Measurements from ENCODE around the gene SPR.

DNA sequence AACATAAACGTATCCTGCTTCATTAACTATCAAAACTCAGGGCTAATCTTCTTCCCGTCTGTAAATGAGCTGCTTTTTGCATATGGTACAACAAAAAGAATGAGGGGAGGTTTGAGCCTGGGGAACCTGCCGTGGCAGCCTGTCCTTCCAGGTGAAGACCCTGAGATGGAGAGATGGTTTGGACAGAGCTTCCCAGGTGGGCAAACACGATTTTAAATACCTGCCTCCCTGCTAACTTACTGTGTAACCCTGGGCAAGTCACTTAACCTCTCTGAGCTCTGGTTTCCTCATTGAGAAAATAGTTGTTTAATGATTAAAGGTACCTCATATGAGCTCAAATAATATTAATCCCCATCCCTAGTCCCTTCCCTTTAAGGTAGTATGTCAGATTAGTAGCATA is 39.2 kb downstream of the SPR start:
- TF ChIP-seq SP1 (IDR thresholded peaks at IDR 0.05) (no peak), L3MBTL2 (conservative IDR thresholded peaks at IDR 0.05) (no peak), NFRKB (IDR thresholded peaks at IDR 0.05) (no peak), SUZ12 (IDR thresholded peaks at IDR 0.05) (no peak), FOXK2 (IDR thresholded peaks at IDR 0.05) (no peak), ARNT (IDR thresholded peaks at IDR 0.05) (no peak), HDGF (IDR thresholded peaks at IDR 0.05; ENCODE audit: borderline replicate concordance) (no peak), ELF4 (IDR thresholded peaks at IDR 0.05) (no peak), FOXM1 (IDR thresholded peaks at IDR 0.05; ENCODE audit: borderline replicate concordance) (no peak), BHLHE40 (IDR thresholded peaks at IDR 0.05; ENCODE audit: borderline replicate concordance) (no peak), TARDBP (IDR thresholded peaks at IDR 0.05) (no peak)
- TF ChIP-seq, protein P1, sequence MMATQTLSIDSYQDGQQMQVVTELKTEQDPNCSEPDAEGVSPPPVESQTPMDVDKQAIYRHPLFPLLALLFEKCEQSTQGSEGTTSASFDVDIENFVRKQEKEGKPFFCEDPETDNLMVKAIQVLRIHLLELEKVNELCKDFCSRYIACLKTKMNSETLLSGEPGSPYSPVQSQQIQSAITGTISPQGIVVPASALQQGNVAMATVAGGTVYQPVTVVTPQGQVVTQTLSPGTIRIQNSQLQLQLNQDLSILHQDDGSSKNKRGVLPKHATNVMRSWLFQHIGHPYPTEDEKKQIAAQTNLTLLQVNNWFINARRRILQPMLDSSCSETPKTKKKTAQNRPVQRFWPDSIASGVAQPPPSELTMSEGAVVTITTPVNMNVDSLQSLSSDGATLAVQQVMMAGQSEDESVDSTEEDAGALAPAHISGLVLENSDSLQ (IDR thresholded peaks at IDR 0.05), result no peak
